HepG2 (cell line): ENCODE results near the gene CEBPB. TPM values are rescaled to one million over a fixed set of nuclear protein-coding genes. Genes with fewer than 3 reads are reported as not detected.

Experiments used
- ERF ChIP-seq: IDR thresholded peaks from 2 replicates; pipeline ENCODE4 v1.6.1; 2018; ENCODE audit warnings: missing biosample characterization, missing genetic modification reagents
- FOSL1 ChIP-seq: sonication (generic); formaldehyde crosslinking; IDR thresholded peaks from 2 replicates; pipeline ENCODE4 v1.9.0; 2021; ENCODE audit warnings: missing genetic modification reagents, borderline replicate concordance
- FOXP1 ChIP-seq, 2 experiments: fragments of 450-650 bp in 1 of 2; IDR thresholded peaks; 2 replicates each; pipeline ENCODE4 v1.6.1; 2017 to 2018; ENCODE audit warnings: antibody characterized with exemption in 1 of 2
- HOMEZ ChIP-seq: IDR thresholded peaks from 2 replicates; pipeline ENCODE4 v1.6.1; 2016; ENCODE audit warnings: low read depth
- MED13 ChIP-seq: sonication (generic); formaldehyde crosslinking; IDR thresholded peaks from 2 replicates; pipeline ENCODE4 v1.5.0; 2020; ENCODE audit warnings: missing genetic modification reagents
- NFKBIZ ChIP-seq: IDR thresholded peaks from 2 replicates; pipeline ENCODE4 v1.6.1; 2018; ENCODE audit warnings: missing genetic modification reagents, missing compliant biosample characterization
- PPARG ChIP-seq: conservative IDR thresholded peaks from 2 replicates; pipeline ENCODE4 v1.6.1; 2016; ENCODE audit warnings: missing biosample characterization, missing genetic modification reagents
- TEAD2 ChIP-seq: sonication (generic); formaldehyde crosslinking; IDR thresholded peaks from 2 replicates; pipeline ENCODE4 v1.9.0; 2021; ENCODE audit warnings: missing genetic modification reagents
- THAP9 ChIP-seq: sonication (generic); formaldehyde crosslinking; IDR thresholded peaks from 2 replicates; pipeline ENCODE4; 2020; ENCODE audit warnings: missing genetic modification reagents, mild to moderate bottlenecking, borderline replicate concordance
- TP53 ChIP-seq: sonication (generic); formaldehyde crosslinking; conservative IDR thresholded peaks from 2 replicates; pipeline ENCODE4 v1.4.0; 2020; ENCODE audit warnings: missing genetic modification reagents
- ZC3H4 ChIP-seq: sonication (generic); formaldehyde crosslinking; IDR thresholded peaks from 2 replicates; pipeline ENCODE4 v1.4.0; 2020; ENCODE audit warnings: missing genetic modification reagents, borderline replicate concordance
- ZNF234 ChIP-seq: sonication (generic); formaldehyde crosslinking; conservative IDR thresholded peaks from 2 replicates; pipeline ENCODE4 v1.5.1; 2020; ENCODE audit warnings: mild to moderate bottlenecking, missing genetic modification reagents
- ZNF367 ChIP-seq: sonication (generic); formaldehyde crosslinking; IDR thresholded peaks from 2 replicates; pipeline ENCODE4 v1.4.0; 2020; ENCODE audit warnings: missing genetic modification reagents, borderline replicate concordance
- ZNF619 ChIP-seq: sonication (generic); formaldehyde crosslinking; IDR thresholded peaks from 2 replicates; pipeline ENCODE4 v1.4.0; 2020; ENCODE audit warnings: mild to moderate bottlenecking, missing genetic modification reagents
- ZNF772 ChIP-seq: sonication (generic); formaldehyde crosslinking; IDR thresholded peaks from 2 replicates; pipeline ENCODE4 v1.5.0; 2020; ENCODE audit warnings: mild to moderate bottlenecking, missing genetic modification reagents
- polyA plus RNA-seq, 8 experiments: library from polyadenylated mRNA; depleted of rRNA in 3 of 8; stranded (reverse) in 7 of 8; unstranded in 1 of 8; fragments of >200 nt; fragmentation: Illumina TruSeq in 4 of 8; extraction: Trizol in 4 of 8; gene quantifications; 2 replicates each; pipeline versions ENCODE4 v1.2.1 to v1.2.3, GENCODE V29; 2011 to 2016; ENCODE audit warnings: low read depth in 4 of 8, missing spikeins in 1 of 8, mixed read lengths in 1 of 8; ENCODE audit not compliant: insufficient read depth in 1 of 8
- total RNA-seq, 5 experiments: library from RNA; depleted of rRNA; stranded (reverse); fragments of >200 nt; fragmentation: Illumina TruSeq; extraction: Trizol; gene quantifications; 2 replicates each; pipeline ENCODE4 v1.2.3, GENCODE V29; 2016; ENCODE audit warnings: low read depth in 1 of 5
- TF ChIP-seq, protein P1 (sequence below): sonication (generic); formaldehyde crosslinking; IDR thresholded peaks from one replicate; pipeline ENCODE4 v1.5.1; 2020; ENCODE audit warnings: mild to moderate bottlenecking, missing genetic modification reagents; ENCODE audit errors: not compliant biosample characterization

Gene CEBPB
- total and polyA plus RNA-seq, 2 of the 13 experiments (the other 11 are each of a cell fraction or from before 2014, with no cell fraction given) = 18.5 to 28.2 TPM

DNA sequence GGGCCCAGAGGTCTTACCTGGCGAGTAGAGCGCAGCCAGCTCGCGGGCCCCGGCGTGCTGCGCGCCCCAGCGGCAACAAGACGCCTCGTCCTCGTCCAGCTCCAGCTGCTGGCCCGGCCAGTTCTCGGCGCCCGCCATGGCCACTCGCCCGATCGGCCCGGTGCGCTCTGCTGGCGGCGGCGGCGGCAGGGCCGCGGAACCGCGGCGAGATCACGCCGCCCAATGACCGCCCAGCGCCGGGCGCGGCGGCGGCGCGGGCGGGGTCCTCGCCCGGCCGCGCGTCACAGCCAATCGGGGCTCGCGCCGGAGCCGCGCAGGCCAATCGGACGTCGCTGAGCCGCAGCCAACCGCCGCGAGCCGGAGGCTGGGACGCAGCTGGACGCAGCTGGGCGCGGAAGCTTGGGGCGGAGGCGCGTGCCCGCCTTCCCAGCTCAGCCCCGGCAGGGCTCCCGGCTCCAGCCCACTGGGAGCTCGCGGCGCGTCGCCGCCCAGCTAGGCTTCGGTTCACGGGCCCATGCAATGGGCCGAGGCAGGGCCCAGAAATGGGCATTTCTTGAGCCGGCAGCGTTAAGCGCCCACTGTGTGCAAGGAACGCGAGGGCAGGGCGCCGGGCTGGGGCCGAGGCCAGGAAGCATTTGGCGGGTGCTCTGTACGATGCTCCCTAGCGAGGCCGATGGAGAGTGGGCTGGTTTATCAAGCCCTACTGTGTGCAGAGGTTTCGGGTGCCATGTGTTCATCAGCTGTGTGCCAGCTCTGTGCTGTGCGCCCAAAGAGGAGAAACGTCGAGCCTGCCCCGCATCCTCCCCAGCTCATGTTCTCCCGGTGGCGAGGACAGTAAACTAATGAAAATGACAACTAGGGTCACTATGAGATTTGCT lies 36.9 kb upstream of the CEBPB start, which contains the start of gene PEDS1 (continued):
- TF ChIP-seq, protein P1, sequence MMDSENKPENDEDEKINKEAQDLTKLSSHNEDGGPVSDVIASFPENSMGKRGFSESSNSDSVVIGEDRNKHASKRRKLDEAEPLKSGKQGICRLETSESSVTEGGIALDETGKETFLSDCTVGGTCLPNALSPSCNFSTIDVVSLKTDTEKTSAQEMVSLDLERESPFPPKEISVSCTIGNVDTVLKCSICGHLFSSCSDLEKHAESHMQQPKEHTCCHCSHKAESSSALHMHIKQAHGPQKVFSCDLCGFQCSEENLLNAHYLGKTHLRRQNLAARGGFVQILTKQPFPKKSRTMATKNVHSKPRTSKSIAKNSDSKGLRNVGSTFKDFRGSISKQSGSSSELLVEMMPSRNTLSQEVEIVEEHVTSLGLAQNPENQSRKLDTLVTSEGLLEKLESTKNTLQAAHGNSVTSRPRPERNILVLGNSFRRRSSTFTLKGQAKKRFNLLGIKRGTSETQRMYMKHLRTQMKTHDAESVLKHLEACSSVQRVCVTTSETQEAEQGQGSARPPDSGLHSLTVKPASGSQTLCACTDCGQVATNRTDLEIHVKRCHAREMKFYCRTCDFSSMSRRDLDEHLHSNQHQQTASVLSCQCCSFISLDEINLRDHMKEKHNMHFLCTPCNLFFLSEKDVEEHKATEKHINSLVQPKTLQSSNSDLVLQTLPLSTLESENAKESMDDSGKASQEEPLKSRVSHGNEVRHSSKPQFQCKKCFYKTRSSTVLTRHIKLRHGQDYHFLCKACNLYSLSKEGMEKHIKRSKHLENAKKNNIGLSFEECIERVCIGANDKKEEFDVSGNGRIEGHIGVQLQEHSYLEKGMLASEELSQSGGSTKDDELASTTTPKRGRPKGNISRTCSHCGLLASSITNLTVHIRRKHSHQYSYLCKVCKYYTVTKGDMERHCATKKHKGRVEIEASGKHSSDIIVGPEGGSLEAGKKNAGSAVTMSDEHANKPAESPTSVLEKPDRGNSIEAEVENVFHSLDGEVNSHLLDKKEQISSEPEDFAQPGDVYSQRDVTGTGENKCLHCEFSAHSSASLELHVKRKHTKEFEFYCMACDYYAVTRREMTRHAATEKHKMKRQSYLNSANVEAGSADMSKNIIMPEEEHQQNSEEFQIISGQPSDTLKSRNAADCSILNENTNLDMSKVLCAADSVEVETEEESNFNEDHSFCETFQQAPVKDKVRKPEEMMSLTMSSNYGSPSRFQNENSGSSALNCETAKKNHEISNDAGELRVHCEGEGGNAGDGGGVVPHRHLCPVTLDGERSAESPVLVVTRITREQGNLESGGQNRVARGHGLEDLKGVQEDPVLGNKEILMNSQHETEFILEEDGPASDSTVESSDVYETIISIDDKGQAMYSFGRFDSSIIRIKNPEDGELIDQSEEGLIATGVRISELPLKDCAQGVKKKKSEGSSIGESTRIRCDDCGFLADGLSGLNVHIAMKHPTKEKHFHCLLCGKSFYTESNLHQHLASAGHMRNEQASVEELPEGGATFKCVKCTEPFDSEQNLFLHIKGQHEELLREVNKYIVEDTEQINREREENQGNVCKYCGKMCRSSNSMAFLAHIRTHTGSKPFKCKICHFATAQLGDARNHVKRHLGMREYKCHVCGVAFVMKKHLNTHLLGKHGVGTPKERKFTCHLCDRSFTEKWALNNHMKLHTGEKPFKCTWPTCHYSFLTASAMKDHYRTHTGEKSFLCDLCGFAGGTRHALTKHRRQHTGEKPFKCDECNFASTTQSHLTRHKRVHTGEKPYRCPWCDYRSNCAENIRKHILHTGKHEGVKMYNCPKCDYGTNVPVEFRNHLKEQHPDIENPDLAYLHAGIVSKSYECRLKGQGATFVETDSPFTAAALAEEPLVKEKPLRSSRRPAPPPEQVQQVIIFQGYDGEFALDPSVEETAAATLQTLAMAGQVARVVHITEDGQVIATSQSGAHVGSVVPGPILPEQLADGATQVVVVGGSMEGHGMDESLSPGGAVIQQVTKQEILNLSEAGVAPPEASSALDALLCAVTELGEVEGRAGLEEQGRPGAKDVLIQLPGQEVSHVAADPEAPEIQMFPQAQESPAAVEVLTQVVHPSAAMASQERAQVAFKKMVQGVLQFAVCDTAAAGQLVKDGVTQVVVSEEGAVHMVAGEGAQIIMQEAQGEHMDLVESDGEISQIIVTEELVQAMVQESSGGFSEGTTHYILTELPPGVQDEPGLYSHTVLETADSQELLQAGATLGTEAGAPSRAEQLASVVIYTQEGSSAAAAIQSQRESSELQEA (CRISPR knock-in tag) = peak; percentile 36
- no peak; the same call in 1 of the 2 replicates for TF ChIP-seq HOMEZ (CRISPR knock-in tag)
- no peak for TF ChIP-seq FOXP1 (IDR thresholded peaks at IDR 0.05)
- TF ChIP-seq FOXP1 (CRISPR knock-in tag; IDR thresholded peaks at IDR 0.05) = no peak
- peak; percentile 85; the same call in 1 of the 2 replicates for TF ChIP-seq TP53
- TF ChIP-seq THAP9 = peak; percentile 79
- TF ChIP-seq ZC3H4 (CRISPR knock-in tag) = 0 out of 2 replicates have a peak, but pooled peaks have one; percentile 1
- TF ChIP-seq MED13 = no peak; the same call in 1 of the 2 replicates
- TF ChIP-seq ZNF234 = peak; percentile 96
- peak; percentile 99 for TF ChIP-seq ZNF772
- TF ChIP-seq PPARG (CRISPR knock-in tag) = no peak; the same call in none of the 2 replicates
- peak; percentile 85; the same call in 1 of the 2 replicates for TF ChIP-seq ERF
- TF ChIP-seq ZNF367 (CRISPR knock-in tag) = peak; percentile 79; the same call in 1 of the 2 replicates
- peak; percentile 95 for TF ChIP-seq ZNF619 (CRISPR knock-in tag)
- TF ChIP-seq TEAD2 (CRISPR knock-in tag) = peak; percentile 62; the same call in 1 of the 2 replicates
- TF ChIP-seq FOSL1 (CRISPR knock-in tag) = peak; percentile 65
- TF ChIP-seq NFKBIZ (CRISPR knock-in tag) = peak; percentile 88
